Endometrium (tissue), 2 donors: Measurements from ENCODE around the gene GPR132.
"Not testable (repeated sequence)": the region's sequence is repeated elsewhere in the genome, so short reads cannot be mapped to it uniquely, and the experiment has no call there.

Source experiments
- FAIRE-seq: peaks from 2 replicates; lab custom pipeline; 2012; peaks lifted over from hg19 to GRCh38; lab: Jason Lieb, UNC
- donor health status: control.
- donor health status: control.

Gene GPR132

DNA sequence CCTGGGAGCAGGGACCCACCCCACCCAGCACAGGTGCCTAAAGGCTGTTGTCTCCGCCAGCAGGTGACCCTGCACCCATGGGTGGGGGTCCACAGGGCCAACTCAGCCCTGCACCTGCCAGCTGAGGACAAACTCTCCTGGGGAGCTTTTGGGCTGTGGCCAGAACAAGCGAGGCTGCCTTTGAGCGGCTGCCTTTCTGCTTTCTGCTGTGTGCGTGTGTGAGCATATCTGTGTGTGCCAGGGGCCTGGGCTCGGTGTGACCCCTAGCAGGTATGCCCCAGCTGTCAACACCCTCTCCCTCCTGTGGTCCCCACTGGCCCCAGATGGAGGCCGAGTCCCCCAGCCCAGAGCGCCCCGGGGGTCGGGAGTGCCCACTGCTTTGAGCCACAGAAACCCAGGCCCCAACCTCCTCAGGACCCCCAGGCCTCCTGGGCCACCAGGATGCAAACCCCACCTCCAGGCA lies 25.9 kb upstream of the GPR132 start:
- FAIRE-seq: no peak

- FAIRE-seq: no peak
These were observed 25.3 kb upstream of the GPR132 start for GRCh38 chr14:105090493-105091053.

GRCh38 chr14:105089746-105090492 lies 24.7 kb upstream of the GPR132 start:
- FAIRE-seq: no peak

GRCh38 chr14:105088812-105089745 lies 23.8 kb upstream of the GPR132 start:
- no peak for FAIRE-seq

- no peak for FAIRE-seq
These were observed 23.0 kb upstream of the GPR132 start for GRCh38 chr14:105087963-105088811.

DNA sequence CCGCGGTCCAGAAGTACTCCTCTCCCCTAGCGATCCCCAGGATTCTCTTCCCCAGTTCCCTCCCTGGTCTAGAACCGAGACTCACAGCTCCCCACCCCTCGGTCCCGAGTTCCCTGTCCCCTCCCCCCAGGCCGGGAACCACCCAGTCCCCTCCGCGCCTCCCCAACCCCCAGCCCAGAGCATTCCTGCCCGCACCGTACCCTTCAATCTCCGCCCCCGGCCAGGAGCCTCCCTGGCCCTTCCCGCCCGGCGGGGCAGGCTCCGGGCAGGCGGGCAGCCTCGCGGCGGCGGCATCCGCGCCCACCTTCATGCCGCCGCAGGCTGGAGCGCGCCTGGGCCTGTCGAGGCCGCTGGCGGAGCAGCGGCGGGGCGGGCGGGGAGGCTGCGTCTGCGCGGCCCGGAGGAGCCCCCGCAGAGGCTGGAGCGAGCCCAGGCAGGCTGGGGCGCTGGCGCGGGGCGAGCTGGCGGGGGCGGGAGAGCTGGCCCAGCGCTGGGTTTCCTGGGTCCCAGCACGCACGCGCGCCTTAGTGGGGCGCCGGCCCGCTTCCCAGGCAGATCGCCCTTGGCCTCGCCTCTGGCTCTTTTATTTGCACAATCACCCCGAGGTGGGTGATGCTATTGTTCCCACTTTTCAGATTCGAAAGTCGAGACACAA lies 22.2 kb upstream of the GPR132 start:
- no peak for FAIRE-seq

GRCh38 chr14:105086833-105087307 lies 21.6 kb upstream of the GPR132 start:
- FAIRE-seq: no peak

GRCh38 chr14:105085766-105086165 lies 20.5 kb upstream of the GPR132 start:
- no peak for FAIRE-seq

DNA sequence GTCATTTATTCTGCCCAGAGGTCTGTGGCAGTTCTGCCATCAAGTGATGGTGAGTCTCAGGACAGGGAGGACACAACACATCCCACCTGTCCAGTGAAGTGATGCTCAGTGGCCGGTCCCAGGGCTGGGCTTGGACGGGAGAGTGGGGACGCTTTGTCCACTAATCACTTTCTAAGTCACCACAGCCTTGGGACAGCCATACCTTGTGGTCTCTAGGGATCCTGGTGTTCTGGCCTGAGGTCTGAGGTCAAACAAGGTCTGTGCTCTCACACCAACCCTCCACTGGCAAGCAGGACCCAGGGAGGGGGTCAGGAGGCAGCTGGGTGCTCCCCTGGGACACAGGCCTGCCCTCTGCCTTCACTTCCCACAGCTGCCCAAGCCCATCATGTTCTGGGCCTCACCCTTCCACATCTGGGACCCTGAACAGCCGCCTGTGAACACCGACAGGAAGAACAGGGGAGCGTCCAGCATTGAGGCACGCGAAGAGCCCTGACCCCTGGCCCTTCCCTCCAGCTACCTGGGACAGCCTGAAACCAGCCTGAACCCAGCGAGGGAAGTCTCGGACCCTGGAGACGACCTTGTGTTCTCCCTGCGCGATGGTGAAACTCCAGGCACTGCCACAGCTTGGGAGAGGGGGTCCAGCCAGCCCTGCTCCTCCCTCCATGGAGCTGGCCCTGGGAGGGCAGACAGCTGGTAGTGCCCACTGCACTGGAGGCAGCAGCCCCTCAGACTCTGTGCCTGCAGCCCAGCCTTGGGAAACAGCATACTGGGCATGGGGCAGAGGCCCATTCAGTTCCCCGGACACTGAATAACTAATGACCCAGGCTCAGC lies 19.7 kb upstream of the GPR132 start:
- no peak for FAIRE-seq

- FAIRE-seq: no peak
These were observed 18.9 kb upstream of the GPR132 start for GRCh38 chr14:105083926-105084685.

DNA sequence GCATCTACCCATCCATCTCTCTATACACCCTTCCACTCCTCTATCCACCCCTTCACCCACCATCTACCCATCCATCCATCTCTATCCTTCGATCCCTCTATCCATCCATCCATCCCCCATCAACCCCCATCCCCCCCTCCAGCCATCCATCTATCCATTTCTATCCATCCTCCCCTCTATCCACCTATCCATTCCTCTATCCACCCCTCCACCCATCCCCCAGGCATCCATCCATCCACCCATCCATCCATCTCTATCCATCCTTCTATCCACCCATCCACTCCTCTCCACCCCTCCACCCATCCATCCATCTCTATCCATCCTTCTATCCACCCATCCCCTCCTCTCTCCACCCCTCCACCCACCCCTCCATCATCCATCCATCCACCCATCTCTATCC lies 17.5 kb upstream of the GPR132 start:
- no peak for FAIRE-seq

DNA sequence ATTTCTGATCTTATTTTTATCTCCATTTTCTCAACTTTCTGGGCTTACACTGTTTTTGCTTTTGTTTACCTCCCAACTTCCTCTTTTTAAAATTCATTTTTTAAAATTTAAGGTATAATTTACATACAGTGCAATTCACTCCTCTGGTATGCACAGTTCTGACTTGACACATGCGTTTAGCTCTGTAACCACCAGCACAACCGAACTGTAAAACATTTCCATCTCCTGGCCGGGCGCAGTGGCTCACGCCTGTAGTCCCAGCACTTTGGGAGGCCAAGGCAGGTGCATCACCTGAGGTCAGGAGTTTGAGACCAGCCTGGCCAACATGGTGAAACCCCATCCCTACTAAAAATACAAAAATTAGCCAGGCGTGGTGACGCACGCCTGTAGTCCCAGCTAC lies 16.2 kb upstream of the GPR132 start:
- FAIRE-seq: not testable (repeated sequence)

- no peak for FAIRE-seq
These were observed 14.9 kb upstream of the GPR132 start for GRCh38 chr14:105080161-105080560.

GRCh38 chr14:105078294-105078693 lies 13.1 kb upstream of the GPR132 start:
- no peak for FAIRE-seq

GRCh38 chr14:105077649-105077995 lies 12.4 kb upstream of the GPR132 start:
- FAIRE-seq: no peak

DNA sequence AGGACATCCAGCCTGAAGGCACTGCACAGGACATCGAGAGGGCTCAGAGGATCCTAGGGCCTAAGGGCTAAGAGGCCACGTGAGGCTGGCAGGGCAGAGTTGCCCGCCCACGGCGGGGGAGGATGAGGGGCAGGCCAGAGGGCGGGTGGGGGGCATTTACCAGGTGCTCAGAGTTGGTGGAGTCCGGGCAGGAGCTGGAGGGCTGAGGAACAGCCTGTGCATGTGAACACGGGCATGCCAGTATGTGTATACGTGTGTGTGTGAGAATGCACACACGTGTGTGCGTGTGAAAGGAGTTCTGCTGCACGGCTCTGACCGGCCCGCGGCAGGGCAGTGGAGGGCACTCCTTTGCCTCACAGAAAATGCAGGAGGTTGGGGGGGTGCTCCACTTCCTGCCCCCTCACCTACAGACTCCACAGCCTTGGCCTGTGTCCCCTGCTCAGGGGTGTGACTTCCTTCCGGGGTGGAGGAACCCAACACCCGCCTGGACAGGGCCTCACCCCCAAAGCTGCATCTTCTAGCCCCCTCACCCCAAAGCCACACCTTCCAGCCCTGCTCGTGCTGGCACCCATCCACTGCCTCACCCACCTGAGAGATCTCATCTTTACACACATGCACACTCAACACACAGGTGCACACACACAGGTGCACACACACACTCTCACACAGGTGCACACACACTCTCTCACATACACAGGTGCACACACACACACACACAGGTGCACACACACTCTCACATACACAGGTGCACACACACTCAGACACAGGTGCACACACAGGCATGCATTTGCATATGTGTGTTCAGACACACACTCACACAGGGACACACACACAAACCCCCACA lies 11.8 kb upstream of the GPR132 start:
- no peak for FAIRE-seq

- FAIRE-seq: no peak
These were observed 11.1 kb upstream of the GPR132 start for GRCh38 chr14:105076296-105076804.
